Activated T-cell treated with anti-CD3 and anti-CD28 coated beads, Interleukin-2, amount 50 U/mL, for 4 hours (primary cell): ENCODE measurements around the gene XKR7. TPM values are rescaled to one million over a fixed set of nuclear protein-coding genes. Genes with fewer than 3 reads are reported as not detected.
A peak's percentile ranks its signal among the peaks of the same experiment; 100 is the strongest.

Source experiments
- ATAC-seq, 2 donors: fragments of 200-7000 bp; cut with Tn5 transposase; one replicate each; pipeline ENCODE4 v1.10.0; 2021
- DNase-seq: peaks from one replicate; pipeline ENCODE4 v3.0.0-alpha.2; 2020
- H3K27me3 Mint-ChIP-seq: one replicate; pipeline ENCODE4 v1.8.0; 2021; ENCODE audit warnings: low read depth, mixed read lengths
- H3K36me3 Mint-ChIP-seq: one replicate; pipeline ENCODE4 v1.8.0; 2022; ENCODE audit warnings: mixed read lengths; ENCODE audit not compliant: insufficient read depth
- H3K4me1 Mint-ChIP-seq: one replicate; pipeline ENCODE4 v1.8.0; 2021; ENCODE audit warnings: low read depth, mixed read lengths
- H3K4me3 Mint-ChIP-seq: one replicate; pipeline ENCODE4 v1.8.0; 2021; ENCODE audit warnings: mild to moderate bottlenecking, moderate library complexity, mixed read lengths
- H3K9me3 Mint-ChIP-seq: one replicate; pipeline ENCODE4 v1.8.0; 2021; ENCODE audit warnings: mixed read lengths
- total RNA-seq, 3 donors: library from RNA; stranded (reverse); gene quantifications; one replicate each; pipeline ENCODE4 v1.2.1, GENCODE V29; 2021

Gene XKR7
- total RNA-seq, 3 donors from 2014 or later, result not detected

DNA sequence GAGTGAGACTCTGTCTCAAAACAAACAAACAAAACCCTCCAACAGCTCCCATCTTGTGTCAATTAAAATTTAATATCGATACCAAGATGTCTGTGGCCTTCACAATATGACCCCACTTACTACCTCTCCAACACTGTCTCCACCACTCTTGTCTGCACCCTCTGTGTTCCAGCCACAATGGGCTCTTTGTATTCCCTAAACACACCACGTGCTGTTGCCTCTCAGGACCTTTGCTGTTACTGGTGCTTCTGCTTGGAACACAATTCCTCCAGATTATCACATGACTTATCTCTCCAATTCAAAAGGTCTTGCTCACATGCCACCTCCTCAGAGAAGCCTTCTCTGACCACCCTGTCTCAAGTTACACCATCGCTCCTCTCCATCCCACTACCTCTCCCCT, 78.0 kb downstream of the XKR7 start:
- no peaks in the 10 kb centered on the region for H3K9me3 Mint-ChIP-seq
- H3K36me3 Mint-ChIP-seq, result no peaks in the 10 kb centered on the region
- H3K4me1 Mint-ChIP-seq, result peaks cover 4% of the 10 kb centered on the region
- DNase-seq (no peak), ATAC-seq (no peak)
- H3K27me3 Mint-ChIP-seq, result peaks cover 74% of the 10 kb centered on the region
- no peak overlapping the region for H3K4me3 Mint-ChIP-seq

DNA sequence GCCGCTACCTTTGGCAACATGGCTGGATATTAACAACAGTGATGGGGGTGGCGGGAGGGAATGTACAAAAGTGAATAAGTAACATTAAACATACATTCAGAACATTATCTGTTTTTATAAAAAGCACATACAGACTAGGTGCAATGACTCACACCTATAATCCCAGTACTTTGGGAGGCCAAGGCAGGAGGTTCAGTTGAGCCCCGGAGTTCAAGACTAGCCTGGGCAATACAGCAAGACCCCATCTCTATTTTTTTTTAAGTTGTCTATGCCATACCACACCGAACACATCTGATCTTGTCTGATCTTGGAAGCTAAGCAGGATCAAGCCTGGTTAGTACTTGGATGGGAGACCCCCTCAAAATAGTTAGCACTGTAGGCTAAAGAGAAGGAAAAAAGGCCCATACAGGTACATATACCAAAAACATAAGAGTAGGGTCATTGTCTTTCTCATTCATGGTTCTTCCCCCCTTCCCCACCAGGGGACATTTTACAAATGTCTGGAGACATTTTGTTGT, 82.4 kb downstream of the XKR7 start:
- H3K4me3 Mint-ChIP-seq, result no peak overlapping the region
- no peak for DNase-seq
- no peak for ATAC-seq
- H3K27me3 Mint-ChIP-seq, result peaks cover 77% of the 10 kb centered on the region
- H3K9me3 Mint-ChIP-seq, result no peaks in the 10 kb centered on the region
- peaks cover 19% of the 10 kb centered on the region for H3K4me1 Mint-ChIP-seq
- H3K36me3 Mint-ChIP-seq, result no peaks in the 10 kb centered on the region

DNA sequence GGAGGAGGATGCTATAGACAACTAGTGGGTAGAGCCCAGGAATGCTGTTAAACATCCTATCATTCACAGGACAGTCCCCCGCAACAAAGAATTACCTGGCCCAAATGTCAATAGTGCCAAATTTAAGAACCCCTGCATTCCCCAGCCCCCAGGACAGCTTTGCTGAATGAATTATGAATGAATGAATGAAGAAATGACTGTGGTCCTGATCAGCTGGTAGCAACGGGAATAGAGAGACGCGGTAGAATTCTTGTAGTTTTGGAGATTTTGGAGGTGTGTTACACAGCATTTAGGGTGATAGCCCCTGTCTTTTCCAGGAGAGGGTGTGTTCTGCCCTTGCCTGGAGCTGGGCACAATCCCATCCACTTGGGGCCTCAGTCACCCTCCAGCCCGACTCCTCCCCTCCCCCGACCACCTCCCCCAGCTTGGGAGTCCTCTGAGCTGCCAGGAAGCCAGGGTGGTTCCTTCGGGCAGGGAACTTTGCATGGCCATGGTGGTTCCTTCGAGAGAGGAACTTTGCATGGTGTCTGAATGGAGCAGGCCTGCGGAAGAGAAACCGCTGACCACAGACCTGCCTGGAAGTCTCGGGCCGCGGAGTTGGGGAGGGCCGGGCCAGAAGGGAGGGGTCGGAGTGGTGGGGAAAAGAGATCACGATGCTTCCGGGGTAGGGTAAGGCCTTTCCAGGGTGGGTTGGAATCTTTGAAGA, 83.1 kb downstream of the XKR7 start:
- peaks cover 19% of the 10 kb centered on the region for H3K4me1 Mint-ChIP-seq
- peaks cover 77% of the 10 kb centered on the region for H3K27me3 Mint-ChIP-seq
- no peaks in the 10 kb centered on the region for H3K36me3 Mint-ChIP-seq
- peak in 1 of 2 donors; percentile 23 for ATAC-seq
- DNase-seq, result no peak
- peak overlapping the region; percentile 65 for H3K4me3 Mint-ChIP-seq
- H3K9me3 Mint-ChIP-seq, result no peaks in the 10 kb centered on the region

GRCh38 chr20:32051720-32052089, 83.8 kb downstream of the XKR7 start:
- Mint-ChIP-seq H3K4me1 (peaks cover 19% of the 10 kb centered on the region), H3K4me3 (peak overlapping the region; percentile 65), H3K36me3 (no peaks in the 10 kb centered on the region), H3K27me3 (peaks cover 75% of the 10 kb centered on the region), H3K9me3 (no peaks in the 10 kb centered on the region)
- no peak for DNase-seq
- ATAC-seq, result no peak

GRCh38 chr20:32052090-32052777, 84.3 kb downstream of the XKR7 start, which contains the start of gene HCK:
Gene HCK, plus strand, starts transcription at chr20:32052242.
- Mint-ChIP-seq H3K4me1 (peaks cover 19% of the 10 kb centered on the region), H3K36me3 (no peaks in the 10 kb centered on the region), H3K4me3 (peak within 1 kb of the TSS; percentile 65), H3K9me3 (no peaks in the 10 kb centered on the region), H3K27me3 (peaks cover 75% of the 10 kb centered on the region)
- ATAC-seq (peak; percentile 63 to 65), DNase-seq (no peak)

DNA sequence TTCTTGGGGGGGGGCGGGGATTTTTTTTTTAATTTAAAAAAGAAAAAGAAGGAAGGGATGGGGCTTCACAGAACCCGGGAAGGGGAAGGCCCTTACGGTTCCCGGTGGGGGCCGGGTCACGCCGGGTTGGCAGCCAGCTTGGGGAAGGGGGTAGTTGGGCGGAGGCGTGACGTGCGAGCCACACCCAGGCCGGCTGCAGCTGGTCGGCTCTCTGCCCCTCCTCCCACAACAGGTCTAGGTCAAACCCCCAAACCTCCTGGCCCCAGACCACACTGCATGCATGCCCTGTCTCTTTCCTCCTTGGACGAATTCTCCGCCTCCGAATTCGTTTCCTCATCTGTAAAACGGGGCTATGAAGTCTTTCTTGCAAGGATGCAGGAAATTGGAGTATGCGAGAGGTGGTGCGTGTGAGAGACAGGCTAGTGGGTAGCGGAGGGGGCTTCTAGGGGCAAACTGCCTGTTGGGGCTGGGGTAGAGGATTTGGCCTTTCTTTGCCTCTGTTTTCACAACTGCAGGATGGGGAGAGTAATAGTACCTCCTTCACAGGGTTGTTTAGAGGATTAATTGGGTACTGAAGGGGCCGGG, 84.9 kb downstream of the XKR7 start:
- H3K9me3 Mint-ChIP-seq, result no peaks in the 10 kb centered on the region
- peaks cover 75% of the 10 kb centered on the region for H3K27me3 Mint-ChIP-seq
- DNase-seq, result no peak
- ATAC-seq, result no peak
- no peaks in the 10 kb centered on the region for H3K36me3 Mint-ChIP-seq
- peaks cover 19% of the 10 kb centered on the region for H3K4me1 Mint-ChIP-seq
- H3K4me3 Mint-ChIP-seq, result peak overlapping the region; percentile 65

Other genes starting within 250 kb of the XKR7 start
- gene BCL2L1, start 245.3 kb upstream of the XKR7 start, total RNA-seq, result 100 to 1,000 TPM; 237 to 274 (median 248) TPM
- gene TPX2, start 228.9 kb upstream of the XKR7 start, total RNA-seq, result 1 to 10 TPM; 8.0 to 9.9 (median 9.3) TPM
- under 1 TPM in 2 of 3 donors, not detected in 1; 0.10 to 0.11 TPM for gene MYLK2, start 148.8 kb upstream of the XKR7 start, total RNA-seq
- not detected for gene FOXS1, start 122.5 kb upstream of the XKR7 start, total RNA-seq
- not detected for gene DUSP15, start 97.6 kb upstream of the XKR7 start, total RNA-seq
- not detected for gene TTLL9, start 97.5 kb upstream of the XKR7 start, total RNA-seq
- gene PDRG1, start 16.1 kb upstream of the XKR7 start, total RNA-seq, result 10 to 100 TPM; 25.5 to 26.5 (median 26.0) TPM
- not detected for gene CCM2L, start 42.3 kb downstream of the XKR7 start, total RNA-seq
- gene HCK, start 84.1 kb downstream of the XKR7 start, total RNA-seq, result under 1 TPM in 2 of 3 donors, not detected in 1; 0.13 to 0.46 TPM
- gene TM9SF4, start 141.6 kb downstream of the XKR7 start, total RNA-seq, result 10 to 100 TPM; 43.5 to 48.6 (median 44.4) TPM
- gene PLAGL2, start 239.6 kb downstream of the XKR7 start, total RNA-seq, result 100 to 1,000 TPM; 140 to 173 (median 151) TPM
- gene POFUT1, start 239.7 kb downstream of the XKR7 start, total RNA-seq, result 100 to 1,000 TPM in 1 of 3 donors, 10 to 100 TPM in 2; 85.6 to 113 (median 95.7) TPM